ENCODE measurements around the gene RAB40C. TPM values are rescaled to one million over a fixed set of nuclear protein-coding genes. Genes with fewer than 3 reads are reported as not detected.
A peak's percentile ranks its signal among the peaks of the same experiment; 100 is the strongest.

Gene RAB40C
- total and polyA plus RNA-seq, 4 donors, result 25.1 to 58.9 (median 43.9) TPM

DNA sequence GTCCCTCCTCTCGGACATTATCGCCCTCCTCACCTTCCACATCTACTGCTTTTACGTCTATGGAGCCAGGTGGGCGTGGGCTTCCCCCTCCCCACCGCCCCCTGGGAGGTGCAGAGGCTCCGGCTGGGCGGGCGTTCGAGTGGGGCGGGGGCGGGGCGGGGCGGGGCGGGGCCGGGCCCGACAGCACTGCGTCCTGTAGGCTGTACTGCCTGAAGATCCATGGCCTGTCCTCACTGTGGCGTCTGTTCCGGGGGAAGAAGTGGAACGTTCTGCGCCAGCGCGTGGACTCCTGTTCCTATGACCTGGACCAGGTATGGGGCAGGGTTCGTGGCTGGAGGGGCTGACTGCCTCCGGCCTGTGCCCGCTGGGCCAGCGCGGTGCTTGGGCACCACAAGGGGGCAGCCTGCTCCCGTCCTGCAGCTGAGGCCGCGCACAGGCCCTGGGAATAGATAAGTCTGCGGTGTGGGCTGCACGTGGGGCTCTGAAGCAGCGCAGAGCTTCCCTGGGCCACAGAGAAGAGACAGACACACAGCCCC lies 10.9 kb upstream of the RAB40C start:
- Histone ChIP-seq H3K9me3 (ENCODE audit: control insufficient read depth in 4 of 4, insufficient read depth in 3 of 4, low read length in 3 of 4) (no peaks in the 10 kb centered on the region), H3K27ac (ENCODE audit: low read depth in 1 of 2, low read length in 1 of 2) (no peak overlapping the region), H3K4me1 (ENCODE audit: control insufficient read depth in 5 of 5, insufficient read depth in 5 of 5, low read length in 5 of 5) (no peaks in the 10 kb centered on the region), H3K9ac (ENCODE audit: insufficient read depth in 1 of 2, low read length in 2 of 2) (no peak overlapping the region), H3K36me3 (ENCODE audit: control insufficient read depth in 4 of 4, insufficient read depth in 4 of 4, low read length in 4 of 4) (peaks cover 0 to 43% (median 3%) of the 10 kb centered on the region in 4 donors), H3K27me3 (ENCODE audit: control insufficient read depth in 3 of 3, insufficient read depth in 3 of 3, low read length in 2 of 3) (no peaks in the 10 kb centered on the region), H3K4me3 (no peak overlapping the region)
- DNase-seq (peak; percentile 45 to 55 (median 53)), ATAC-seq (ENCODE audit: insufficient read depth, low FRiP score) (peak; percentile 81)
- peak; percentile 72 for TF ChIP-seq CTCF (IDR thresholded peaks at IDR 0.05; ENCODE audit: control extremely low read depth, extremely low read depth)
- WGBS, 2 donors, result 15 to 17% methylated on average over 26 to 34 of the region's 34 CpGs

DNA sequence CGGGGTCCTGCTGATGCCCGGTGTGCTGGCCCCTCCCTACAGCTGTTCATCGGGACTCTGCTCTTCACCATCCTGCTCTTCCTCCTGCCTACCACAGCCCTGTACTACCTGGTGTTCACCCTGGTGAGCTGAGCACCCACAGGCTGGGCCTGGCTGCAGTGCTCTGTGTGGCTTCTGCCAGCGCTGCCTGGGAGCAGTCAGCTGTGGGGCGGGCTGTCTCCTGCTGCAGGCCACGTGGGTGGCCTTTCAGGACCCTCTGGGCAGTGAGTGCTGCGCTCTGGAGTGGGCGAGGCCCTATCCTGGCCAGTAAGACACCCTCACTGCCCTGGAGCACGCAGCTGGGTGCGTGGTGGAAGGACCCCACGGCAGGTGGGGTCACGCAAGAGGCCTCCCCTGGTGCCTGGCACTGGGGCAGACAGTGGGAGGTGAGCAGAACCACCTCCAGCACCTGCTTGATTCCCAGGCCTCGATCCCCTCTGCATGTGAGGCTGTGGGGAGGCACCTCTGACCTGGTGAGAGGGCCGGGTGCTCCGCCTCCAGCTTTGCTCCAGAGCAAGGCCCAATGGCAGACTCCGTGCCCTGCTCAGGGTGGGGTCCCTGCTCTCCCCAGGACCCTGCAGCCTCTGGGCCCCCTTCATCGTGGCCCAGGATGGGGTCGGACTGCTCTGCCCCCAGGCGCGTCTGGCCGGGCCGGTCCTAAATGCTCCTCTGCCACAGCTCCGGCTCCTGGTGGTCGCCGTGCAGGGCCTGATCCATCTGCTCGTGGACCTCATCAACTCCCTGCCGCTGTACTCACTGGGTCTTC lies 9.5 kb upstream of the RAB40C start:
- Histone ChIP-seq H3K4me1 (ENCODE audit: control insufficient read depth in 5 of 5, insufficient read depth in 5 of 5, low read length in 5 of 5) (no peaks in the 10 kb centered on the region), H3K9me3 (ENCODE audit: control insufficient read depth in 4 of 4, insufficient read depth in 3 of 4, low read length in 3 of 4) (no peaks in the 10 kb centered on the region), H3K36me3 (ENCODE audit: control insufficient read depth in 4 of 4, insufficient read depth in 4 of 4, low read length in 4 of 4) (peaks cover 0 to 30% (median 0%) of the 10 kb centered on the region in 4 donors), H3K27me3 (ENCODE audit: control insufficient read depth in 3 of 3, insufficient read depth in 3 of 3, low read length in 2 of 3) (no peaks in the 10 kb centered on the region), H3K4me3 (no peak overlapping the region), H3K27ac (ENCODE audit: low read depth in 1 of 2, low read length in 1 of 2) (no peak overlapping the region), H3K9ac (ENCODE audit: insufficient read depth in 1 of 2, low read length in 2 of 2) (no peak overlapping the region)
- 94 to 95% methylated on average over 25 to 27 of the region's 27 CpGs for WGBS, 2 donors
- no peak for TF ChIP-seq CTCF (IDR thresholded peaks at IDR 0.05; ENCODE audit: control extremely low read depth, extremely low read depth)
- no peak for DNase-seq
- ATAC-seq (ENCODE audit: insufficient read depth, low FRiP score), result no peak

- no peak for DNase-seq
- Histone ChIP-seq H3K4me3 (no peak overlapping the region), H3K9me3 (ENCODE audit: control insufficient read depth in 4 of 4, insufficient read depth in 3 of 4, low read length in 3 of 4) (no peaks in the 10 kb centered on the region), H3K9ac (ENCODE audit: insufficient read depth in 1 of 2, low read length in 2 of 2) (no peak overlapping the region), H3K4me1 (ENCODE audit: control insufficient read depth in 5 of 5, insufficient read depth in 5 of 5, low read length in 5 of 5) (peaks cover 0 to 4% (median 0%) of the 10 kb centered on the region in 5 donors), H3K36me3 (ENCODE audit: control insufficient read depth in 4 of 4, insufficient read depth in 4 of 4, low read length in 4 of 4) (peaks cover 0 to 23% (median 0%) of the 10 kb centered on the region in 4 donors), H3K27me3 (ENCODE audit: control insufficient read depth in 3 of 3, insufficient read depth in 3 of 3, low read length in 2 of 3) (no peaks in the 10 kb centered on the region), H3K27ac (ENCODE audit: low read depth in 1 of 2, low read length in 1 of 2) (no peak overlapping the region)
- no peak for TF ChIP-seq CTCF (IDR thresholded peaks at IDR 0.05; ENCODE audit: control extremely low read depth, extremely low read depth)
- 97 to 98% methylated on average over 19 of the region's 19 CpGs for WGBS, 2 donors
- ATAC-seq (ENCODE audit: insufficient read depth, low FRiP score), result no peak
Observed at GRCh38 chr16:580946-581498, 8.8 kb upstream of the RAB40C start.

Measured in lung (tissue), 12 donors.